ENCODE measurements around the gene ST8SIA5. TPM values are rescaled to one million over a fixed set of nuclear protein-coding genes. Genes with fewer than 3 reads are reported as not detected.

Gene ST8SIA5
- total and polyA plus RNA-seq, 2 donors (not counting 3 experiments of a cell fraction or from before 2014, with no cell fraction given) = 0.25 to 0.62 TPM

DNA sequence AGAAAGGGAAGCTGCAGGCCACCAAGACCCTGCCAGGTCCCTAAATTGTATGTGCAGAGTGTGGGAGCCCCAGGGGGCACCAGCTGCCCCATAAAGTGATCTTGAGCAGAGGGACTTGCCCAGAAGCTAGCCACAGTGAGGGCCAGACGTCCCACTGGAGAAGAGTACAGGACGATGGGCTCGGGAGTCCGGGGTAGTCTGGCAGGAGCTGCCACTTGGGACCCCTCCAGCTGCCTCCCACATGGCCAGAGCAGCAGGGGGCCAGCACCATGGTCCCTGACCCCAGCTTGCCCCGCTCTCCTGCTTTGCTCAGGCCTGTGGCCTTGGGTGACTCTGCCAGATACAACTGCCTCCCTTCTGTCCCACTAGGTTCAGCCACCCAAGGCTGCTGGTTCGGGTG lies 88.2 kb downstream of the ST8SIA5 start:
- Histone ChIP-seq H3K79me2 (ENCODE audit: control insufficient read depth, insufficient read depth, low read length) (no peaks in the 10 kb centered on the region), H3K27me3 (ENCODE audit: control insufficient read depth in 2 of 2, insufficient read depth in 2 of 2, low read length in 2 of 2) (peaks cover 0 to 2% of the 10 kb centered on the region in 2 experiments), H4K20me1 (replicated peaks; ENCODE audit: control insufficient read depth, extremely low read depth, insufficient read depth, low read length) (no peaks in the 10 kb centered on the region), H3K9me1 (replicated peaks; ENCODE audit: control insufficient read depth, extremely low read depth, insufficient read depth, low read length) (no peaks in the 10 kb centered on the region), H3K4me3 (replicated peaks in 1 of 3; ENCODE audit: insufficient read depth in 1 of 3, low read depth in 1 of 3, low read length in 3 of 3) (no peak overlapping the region), H3K9me3 (replicated peaks; ENCODE audit: control insufficient read depth, insufficient read depth, low read length) (no peaks in the 10 kb centered on the region), H3K9ac (replicated peaks; ENCODE audit: extremely low read depth, insufficient read depth, low read length) (no peak overlapping the region), H3K4me2 (ENCODE audit: insufficient read depth, low read length) (no peak overlapping the region), H3K4me1 (ENCODE audit: control insufficient read depth, extremely low read depth, insufficient read depth, low read length) (no peaks in the 10 kb centered on the region), H3K27ac (ENCODE audit: insufficient read depth, low read depth, low read length) (no peak overlapping the region), H2AFZ (ENCODE audit: low read depth, low read length) (no peak overlapping the region), H3K36me3 (ENCODE audit: control insufficient read depth in 2 of 2, extremely low read depth in 1 of 2, insufficient read depth in 2 of 2, low read length in 2 of 2) (no peaks in the 10 kb centered on the region)
- POLR2A ChIA-PET = no interaction called here
- BruUV-seq (replicated peaks) = no TSS peak
- intact Hi-C loops (cut with micrococcal nuclease) = no loop called here
- no peak for FAIRE-seq
- CTCF ChIA-PET = interaction anchor here (0.7 to 2.7 kb wide), 2 partner anchors 11 to 495 kb away, joined by 3 to 7 read pairs; a partner anchor contains a TSS
- no peak for DNase-seq (ENCODE audit: low read depth, low spot score)
- dilution Hi-C loops (cut with MboI; ENCODE audit: extremely low pct_ligation_motif_present, low sequenced_read_pairs) = no loop called here
- TF ChIP-seq CTCF (IDR thresholded peaks at IDR 0.05; ENCODE audit: extremely low read depth in 1 of 2, insufficient read depth in 1 of 2, low read depth in 1 of 2, low read length in 2 of 2) (no peak), EZH2 (IDR thresholded peaks at IDR 0.05; ENCODE audit: borderline replicate concordance, low read depth, low read length, severe bottlenecking) (no peak), FOS (IDR thresholded peaks at IDR 0.05; ENCODE audit: borderline replicate concordance, insufficient read depth, low read length) (no peak), POLR2A (IDR thresholded peaks at IDR 0.05; ENCODE audit: low read depth, low read length) (no peak), MYC (IDR thresholded peaks at IDR 0.05; ENCODE audit: low read depth, low read length) (no peak), MAX (IDR thresholded peaks at IDR 0.05; ENCODE audit: insufficient read depth, insufficient read length) (no peak), GATA2 (IDR thresholded peaks at IDR 0.05; ENCODE audit: insufficient read depth, insufficient read length, low read depth, low read length) (no peak), POLR2AphosphoS5 (IDR thresholded peaks at IDR 0.05; ENCODE audit: insufficient read depth, low read depth, low read length) (no peak), JUN (IDR thresholded peaks at IDR 0.05; ENCODE audit: borderline replicate concordance, insufficient read depth, insufficient read length, low read depth) (no peak)

All from endothelial cell of umbilical vein (primary cell).